HG02798 (cell line): ENCODE results near the gene DPEP2NB.

ENCODE experiments used
- ATAC-seq: cut with Tn5 transposase; IDR thresholded peaks from one replicate; pipeline ENCODE4 v1.9.1; 2021; ENCODE audit warnings: mild to moderate bottlenecking; ENCODE audit not compliant: unreplicated experiment, poor library complexity

Gene DPEP2NB

DNA sequence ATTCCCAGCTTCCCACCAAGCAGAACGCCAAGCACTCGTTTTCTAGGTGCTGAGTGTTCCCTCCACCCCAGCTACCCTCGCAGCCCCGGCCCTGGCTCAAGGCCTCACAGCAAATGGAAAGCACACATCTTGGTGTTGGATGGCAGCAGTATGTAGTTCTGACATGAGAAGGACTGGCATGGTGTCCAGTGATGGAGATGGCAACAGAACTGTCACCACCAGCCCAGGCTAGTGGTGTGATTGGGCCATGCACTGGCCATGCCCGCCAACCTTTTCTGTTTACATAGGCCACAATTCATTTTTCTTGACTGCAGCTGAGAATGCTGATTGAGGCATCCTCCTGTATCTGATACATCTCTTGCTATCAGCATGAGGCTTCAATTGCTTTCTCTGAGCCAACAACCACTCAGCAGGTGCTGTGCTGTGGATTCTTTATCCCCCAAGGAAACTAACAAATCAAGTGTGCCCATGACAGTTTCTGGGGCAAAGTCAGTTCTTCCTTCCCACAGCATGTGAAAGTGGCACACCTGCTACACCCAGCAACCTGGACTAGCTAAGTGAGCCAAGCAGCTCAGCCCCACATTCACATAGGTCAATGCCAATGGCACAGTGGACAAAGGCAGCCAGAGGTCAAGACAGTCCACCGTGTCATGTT is 51.1 kb downstream of the DPEP2NB start:
- ATAC-seq = no peak

DNA sequence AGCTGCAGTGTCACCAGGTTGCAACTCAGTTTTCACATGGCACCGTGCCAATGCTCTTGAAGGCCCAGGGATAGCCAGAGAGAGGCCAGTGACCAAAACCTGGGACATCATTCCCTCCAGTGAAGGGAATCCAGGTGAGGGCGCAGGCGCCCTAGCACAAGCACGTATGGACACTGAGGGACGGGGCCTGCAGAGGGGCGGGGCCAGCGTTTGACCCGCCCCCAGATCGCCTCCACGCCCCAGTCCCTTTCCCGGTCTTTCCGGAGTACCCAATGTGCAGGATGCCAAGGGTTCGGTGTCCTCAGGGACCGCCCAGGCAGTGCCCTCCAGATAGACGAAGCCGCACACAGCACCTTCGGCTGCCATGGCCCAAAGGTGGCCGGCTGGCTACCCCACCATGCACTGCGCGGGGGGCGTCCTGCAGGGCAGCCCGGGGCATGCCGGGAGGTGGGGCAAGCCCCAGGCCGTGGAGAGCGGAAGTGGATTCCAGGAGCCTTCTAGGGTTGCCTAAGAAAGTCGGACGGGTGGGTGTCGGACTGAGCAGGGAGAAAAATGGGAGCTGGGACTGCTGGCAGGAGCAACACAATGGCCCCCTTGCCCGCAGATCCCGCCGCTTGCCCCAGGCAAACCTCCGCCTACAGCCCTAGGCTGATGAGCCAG is 51.9 kb downstream of the DPEP2NB start:
- ATAC-seq = no peak
